Measurements from ENCODE around the gene JMY. TPM values are rescaled to one million over a fixed set of nuclear protein-coding genes. Genes with fewer than 3 reads are reported as not detected.

Gene JMY
- polyA plus RNA-seq (2013, experiment 1 of 2) = 3.8 TPM
- 3.7 TPM for polyA plus RNA-seq (2013, experiment 2 of 2)

DNA sequence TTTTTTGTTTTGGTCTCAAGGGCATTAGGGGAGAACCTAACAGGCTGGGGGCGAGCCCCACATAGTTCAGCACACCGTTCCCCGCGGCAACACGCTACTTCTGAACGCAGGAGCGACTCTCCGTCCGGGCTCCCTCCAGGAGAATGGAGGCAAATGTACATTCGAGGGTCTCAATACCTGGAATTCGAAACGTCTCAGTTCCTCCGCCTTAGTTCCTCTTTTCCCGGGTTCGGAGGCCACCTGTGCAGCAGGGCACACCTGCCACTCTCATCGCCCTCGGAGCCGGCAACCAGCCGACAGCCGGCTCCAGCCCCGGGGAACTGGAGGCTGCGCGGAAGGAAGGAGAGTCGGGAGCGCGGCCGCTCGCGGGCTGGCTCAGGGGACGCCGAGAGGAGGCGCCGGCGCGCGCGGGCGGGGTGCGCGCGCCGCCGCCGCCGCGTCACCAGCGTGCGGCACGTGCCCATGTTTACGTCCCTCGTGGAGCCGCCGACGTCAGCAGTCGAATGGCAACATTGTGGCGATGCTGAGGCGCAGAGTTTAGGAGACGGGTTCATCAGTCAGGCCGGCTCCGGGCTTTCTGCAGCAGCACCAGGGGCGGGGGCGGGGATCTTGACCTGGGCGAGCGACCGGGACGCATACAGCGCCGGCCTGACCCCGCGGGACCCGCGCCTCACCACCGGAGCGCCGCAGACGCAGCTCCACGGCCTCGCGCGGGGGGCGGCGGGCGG, at the start of gene JMY:
TSS of gene JMY (plus strand) at position 498 of the 728 bp plus-strand sequence. CDS start 520 bp downstream, outside the sequence.
- peak within 1 kb of the TSS; percentile 48 for H3K27ac ChIP-seq (ENCODE audit: low read depth, low read length)
- peak; percentile 90 for DNase-seq
- no peak within 1 kb of the TSS for H3K23ac ChIP-seq (ENCODE audit: low read length)

GRCh38 chr5:79186455-79186854, 49.5 kb upstream of the JMY start:
- no peak overlapping the region for H4K5ac ChIP-seq (ENCODE audit: low read length)
- H4K8ac ChIP-seq (ENCODE audit: low read depth, low read length) = no peak overlapping the region
- H2BK15ac ChIP-seq (replicated peaks; ENCODE audit: low read depth) = no peak overlapping the region
- no peaks in the 10 kb centered on the region for H3K27me3 ChIP-seq (ENCODE audit: insufficient read depth, low read length, poor library complexity)
- H3K23ac ChIP-seq (ENCODE audit: low read length) = no peak overlapping the region
- no peak overlapping the region for H3K4me3 ChIP-seq (ENCODE audit: low read length)
- no peak for DNase-seq
- H3K56ac ChIP-seq (ENCODE audit: low read length) = no peak overlapping the region
- no peaks in the 10 kb centered on the region for H3K79me1 ChIP-seq (ENCODE audit: low read length)
- no peak overlapping the region for H2BK120ac ChIP-seq (ENCODE audit: low read depth, low read length)
- H2AK5ac ChIP-seq (ENCODE audit: low read length) = no peak overlapping the region
- no peak overlapping the region for H3K4ac ChIP-seq (ENCODE audit: low read depth, low read length)
- no peak overlapping the region for H3K4me2 ChIP-seq (ENCODE audit: low read length)
- H3K9ac ChIP-seq (ENCODE audit: low read length) = no peak overlapping the region
- no peaks in the 10 kb centered on the region for H3K36me3 ChIP-seq (ENCODE audit: control insufficient read depth, insufficient read depth, low read length)
- no peak overlapping the region for H3K27ac ChIP-seq (ENCODE audit: low read depth, low read length)
- no peaks in the 10 kb centered on the region for H3K79me2 ChIP-seq (ENCODE audit: control insufficient read depth, insufficient read depth, low read length)
- no peak overlapping the region for H3K18ac ChIP-seq (ENCODE audit: low read length)
- WGBS (ENCODE audit: extremely low coverage, insufficient coverage, low lambda C conversion rate) = no CpG with 5 or more reads among the region's 1 CpG
- H2BK5ac ChIP-seq (ENCODE audit: low read length) = no peak overlapping the region
- H3K4me1 ChIP-seq (ENCODE audit: control insufficient read depth, low read depth, low read length) = peaks cover 1% of the 10 kb centered on the region

More for the DNA sequence above, at the start of gene JMY:
- Histone ChIP-seq H2BK5ac (ENCODE audit: low read length) (no peak within 1 kb of the TSS), H3K27me3 (ENCODE audit: insufficient read depth, low read length, poor library complexity) (no peaks in the 10 kb centered on the region), H3K18ac (ENCODE audit: low read length) (peak within 1 kb of the TSS; percentile 81), H4K8ac (ENCODE audit: low read depth, low read length) (no peak within 1 kb of the TSS), H2BK120ac (ENCODE audit: low read depth, low read length) (no peak within 1 kb of the TSS), H3K4me1 (ENCODE audit: control insufficient read depth, low read depth, low read length) (no peaks in the 10 kb centered on the region), H3K4me3 (ENCODE audit: low read length) (peak within 1 kb of the TSS; percentile 55), H4K5ac (ENCODE audit: low read length) (no peak within 1 kb of the TSS), H3K4ac (ENCODE audit: low read depth, low read length) (peak within 1 kb of the TSS; percentile 43), H3K4me2 (ENCODE audit: low read length) (peak within 1 kb of the TSS; percentile 69), H2AK5ac (ENCODE audit: low read length) (no peak within 1 kb of the TSS), H3K79me1 (ENCODE audit: low read length) (no peaks in the 10 kb centered on the region), H2BK15ac (replicated peaks; ENCODE audit: low read depth) (no peak within 1 kb of the TSS), H3K79me2 (ENCODE audit: control insufficient read depth, insufficient read depth, low read length) (peaks cover 5% of the 10 kb centered on the region), H3K36me3 (ENCODE audit: control insufficient read depth, insufficient read depth, low read length) (no peaks in the 10 kb centered on the region), H3K9ac (ENCODE audit: low read length) (peak within 1 kb of the TSS; percentile 79), H3K56ac (ENCODE audit: low read length) (peak within 1 kb of the TSS; percentile 86)
- no CpG with 5 or more reads among the region's 83 CpGs for WGBS (ENCODE audit: extremely low coverage, insufficient coverage, low lambda C conversion rate)

- no peak for DNase-seq
- H2BK15ac ChIP-seq (replicated peaks; ENCODE audit: low read depth) = no peak overlapping the region
These were observed 46.3 kb upstream of the JMY start for GRCh38 chr5:79189439-79190234.

GRCh38 chr5:79190235-79190529, 45.7 kb upstream of the JMY start:
- no peak overlapping the region for H3K18ac ChIP-seq (ENCODE audit: low read length)
- no peak overlapping the region for H3K4me2 ChIP-seq (ENCODE audit: low read length)
- no peak overlapping the region for H4K5ac ChIP-seq (ENCODE audit: low read length)
- H2BK5ac ChIP-seq (ENCODE audit: low read length) = no peak overlapping the region
- H3K4ac ChIP-seq (ENCODE audit: low read depth, low read length) = no peak overlapping the region
- no peaks in the 10 kb centered on the region for H3K79me2 ChIP-seq (ENCODE audit: control insufficient read depth, insufficient read depth, low read length)
- no peak overlapping the region for H2BK15ac ChIP-seq (replicated peaks; ENCODE audit: low read depth)
- no peak for DNase-seq
- H2BK120ac ChIP-seq (ENCODE audit: low read depth, low read length) = no peak overlapping the region
- no peak overlapping the region for H3K27ac ChIP-seq (ENCODE audit: low read depth, low read length)
- H3K36me3 ChIP-seq (ENCODE audit: control insufficient read depth, insufficient read depth, low read length) = no peaks in the 10 kb centered on the region
- H3K56ac ChIP-seq (ENCODE audit: low read length) = no peak overlapping the region
- no peak overlapping the region for H4K8ac ChIP-seq (ENCODE audit: low read depth, low read length)
- H3K4me3 ChIP-seq (ENCODE audit: low read length) = no peak overlapping the region
- no peaks in the 10 kb centered on the region for H3K27me3 ChIP-seq (ENCODE audit: insufficient read depth, low read length, poor library complexity)
- H2AK5ac ChIP-seq (ENCODE audit: low read length) = no peak overlapping the region
- no peaks in the 10 kb centered on the region for H3K79me1 ChIP-seq (ENCODE audit: low read length)
- no CpG with 5 or more reads among the region's 2 CpGs for WGBS (ENCODE audit: extremely low coverage, insufficient coverage, low lambda C conversion rate)
- no peak overlapping the region for H3K23ac ChIP-seq (ENCODE audit: low read length)
- H3K9ac ChIP-seq (ENCODE audit: low read length) = no peak overlapping the region
- H3K4me1 ChIP-seq (ENCODE audit: control insufficient read depth, low read depth, low read length) = no peaks in the 10 kb centered on the region

More at GRCh38 chr5:79189439-79190234, 46.3 kb upstream of the JMY start:
- Histone ChIP-seq H3K27ac (ENCODE audit: low read depth, low read length) (no peak overlapping the region), H3K4me3 (ENCODE audit: low read length) (no peak overlapping the region), H3K79me1 (ENCODE audit: low read length) (no peaks in the 10 kb centered on the region), H3K23ac (ENCODE audit: low read length) (no peak overlapping the region), H3K18ac (ENCODE audit: low read length) (no peak overlapping the region), H2AK5ac (ENCODE audit: low read length) (no peak overlapping the region), H4K5ac (ENCODE audit: low read length) (no peak overlapping the region), H3K36me3 (ENCODE audit: control insufficient read depth, insufficient read depth, low read length) (no peaks in the 10 kb centered on the region), H3K56ac (ENCODE audit: low read length) (no peak overlapping the region), H2BK5ac (ENCODE audit: low read length) (no peak overlapping the region), H3K9ac (ENCODE audit: low read length) (no peak overlapping the region), H3K4me1 (ENCODE audit: control insufficient read depth, low read depth, low read length) (no peaks in the 10 kb centered on the region), H3K27me3 (ENCODE audit: insufficient read depth, low read length, poor library complexity) (no peaks in the 10 kb centered on the region), H3K79me2 (ENCODE audit: control insufficient read depth, insufficient read depth, low read length) (no peaks in the 10 kb centered on the region), H3K4ac (ENCODE audit: low read depth, low read length) (no peak overlapping the region), H2BK120ac (ENCODE audit: low read depth, low read length) (no peak overlapping the region), H3K4me2 (ENCODE audit: low read length) (no peak overlapping the region), H4K8ac (ENCODE audit: low read depth, low read length) (no peak overlapping the region)
- WGBS (ENCODE audit: extremely low coverage, insufficient coverage, low lambda C conversion rate) = no CpG with 5 or more reads among the region's 8 CpGs

- H3K23ac ChIP-seq (ENCODE audit: low read length) = no peak overlapping the region
- H3K18ac ChIP-seq (ENCODE audit: low read length) = no peak overlapping the region
- H3K4me1 ChIP-seq (ENCODE audit: control insufficient read depth, low read depth, low read length) = no peaks in the 10 kb centered on the region
- H3K79me2 ChIP-seq (ENCODE audit: control insufficient read depth, insufficient read depth, low read length) = no peaks in the 10 kb centered on the region
- H3K4ac ChIP-seq (ENCODE audit: low read depth, low read length) = no peak overlapping the region
- no peak overlapping the region for H3K9ac ChIP-seq (ENCODE audit: low read length)
- no peak overlapping the region for H4K8ac ChIP-seq (ENCODE audit: low read depth, low read length)
- H2BK120ac ChIP-seq (ENCODE audit: low read depth, low read length) = no peak overlapping the region
- H3K36me3 ChIP-seq (ENCODE audit: control insufficient read depth, insufficient read depth, low read length) = no peaks in the 10 kb centered on the region
- H3K27me3 ChIP-seq (ENCODE audit: insufficient read depth, low read length, poor library complexity) = no peaks in the 10 kb centered on the region
- H3K27ac ChIP-seq (ENCODE audit: low read depth, low read length) = no peak overlapping the region
- H3K4me3 ChIP-seq (ENCODE audit: low read length) = no peak overlapping the region
- no CpG with 5 or more reads among the region's 6 CpGs for WGBS (ENCODE audit: extremely low coverage, insufficient coverage, low lambda C conversion rate)
- H2AK5ac ChIP-seq (ENCODE audit: low read length) = no peak overlapping the region
- no peaks in the 10 kb centered on the region for H3K79me1 ChIP-seq (ENCODE audit: low read length)
- H2BK5ac ChIP-seq (ENCODE audit: low read length) = no peak overlapping the region
- no peak overlapping the region for H4K5ac ChIP-seq (ENCODE audit: low read length)
- no peak overlapping the region for H2BK15ac ChIP-seq (replicated peaks; ENCODE audit: low read depth)
- DNase-seq = peak; percentile 31
- H3K56ac ChIP-seq (ENCODE audit: low read length) = no peak overlapping the region
- H3K4me2 ChIP-seq (ENCODE audit: low read length) = no peak overlapping the region
These were observed 44.5 kb upstream of the JMY start for GRCh38 chr5:79191457-79191856.
